GM23248 (cell line): ENCODE results near the gene EPB41L4B.

Source experiments
- EZH2 ChIP-seq: fragments of 200-600 bp; sonication (generic); IDR thresholded peaks from 2 replicates; pipeline ENCODE4 v1.6.1; 2018; ENCODE audit warnings: antibody characterized with exemption, mild to moderate bottlenecking; ENCODE audit not compliant: insufficient read depth, poor library complexity, severe bottlenecking
- EZH2phosphoT487 ChIP-seq: fragments of 200-600 bp; sonication (generic); IDR thresholded peaks from 2 replicates; pipeline ENCODE4 v1.6.1; 2018; ENCODE audit warnings: antibody characterized with exemption, moderate library complexity, mild to moderate bottlenecking, low read depth; ENCODE audit not compliant: insufficient read depth

DNA sequence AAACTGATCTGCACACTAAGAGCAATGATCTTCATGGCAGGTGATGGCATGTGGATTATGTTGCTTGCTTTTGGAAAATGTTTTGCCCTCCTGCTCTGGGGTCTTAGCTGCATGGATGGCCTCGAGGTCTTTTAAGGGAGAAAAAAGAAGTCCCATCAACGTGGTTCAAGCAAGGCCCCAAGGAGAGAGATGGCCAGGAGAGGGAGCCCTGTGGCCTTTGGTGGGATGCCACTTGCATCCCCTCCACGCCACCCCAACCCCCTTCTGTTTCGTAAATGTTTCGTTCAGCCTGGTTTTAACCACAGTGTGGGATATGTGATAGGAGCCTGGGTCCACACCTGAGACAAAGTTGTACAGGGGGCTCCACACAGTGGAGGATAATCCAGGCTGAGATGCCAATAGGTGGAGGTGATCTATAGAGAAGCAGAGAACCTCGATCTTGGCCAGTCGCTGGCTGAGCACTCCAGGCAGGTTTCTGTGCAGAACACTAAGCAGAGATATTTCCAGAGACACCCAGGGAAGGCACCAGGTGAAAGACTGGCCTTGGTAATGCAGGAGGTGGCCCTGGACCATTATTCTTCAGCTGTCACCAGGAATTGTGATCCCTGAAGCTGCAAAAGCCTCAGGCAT, 128.0 kb downstream of the EPB41L4B start:
- TF ChIP-seq EZH2phosphoT487 (no peak), EZH2 (no peak)
